CD4-positive, alpha-beta T cell treated with Interleukin-6 for 4 hours (primary cell): ENCODE measurements around the gene HEXB.

ENCODE experiments used
- DNase-seq: peaks from one replicate; pipeline ENCODE4 v3.0.0-alpha.2; 2020; ENCODE audit warnings: mixed read lengths

Gene HEXB

GRCh38 chr5:74761241-74761640 lies 76.2 kb downstream of the HEXB start:
- no peak for DNase-seq

GRCh38 chr5:74762599-74762998 lies 77.6 kb downstream of the HEXB start:
- DNase-seq = no peak

DNA sequence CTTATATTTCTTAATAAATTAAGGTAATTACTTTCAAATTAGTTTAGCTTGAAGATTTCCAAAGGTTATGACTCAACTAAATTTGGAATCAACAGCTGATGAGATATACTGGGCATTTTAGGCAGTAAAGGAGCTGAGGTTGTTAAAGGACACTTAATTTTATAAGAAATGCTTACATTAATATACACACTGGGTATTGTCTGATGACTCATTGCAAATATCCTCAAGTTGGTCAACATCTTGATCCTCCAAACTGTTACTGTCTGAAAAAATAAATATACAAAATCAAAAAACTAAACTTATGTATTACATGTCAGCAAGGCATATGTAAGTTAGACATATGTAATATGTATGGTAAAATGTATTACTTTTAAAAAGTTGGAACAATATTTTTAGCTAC lies 78.5 kb downstream of the HEXB start:
- DNase-seq = no peak

DNA sequence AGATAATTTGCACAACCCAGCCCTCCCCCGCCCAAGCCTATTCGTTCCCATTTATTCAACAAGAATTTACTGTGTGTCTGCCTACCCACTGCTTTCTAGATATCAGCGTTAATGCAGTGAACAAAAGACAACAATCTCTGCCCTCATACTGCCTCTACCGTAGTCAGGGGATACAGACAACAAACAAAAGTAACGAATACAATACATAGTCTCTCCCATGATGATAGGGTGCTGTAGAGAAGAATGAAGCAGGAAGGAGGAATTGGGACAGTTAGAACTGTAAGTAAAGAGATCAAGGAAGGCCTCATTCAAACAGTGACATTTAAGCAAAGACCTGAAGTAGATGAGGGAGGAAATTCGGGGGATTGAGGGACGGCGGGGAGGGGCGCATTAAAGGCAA lies 80.2 kb downstream of the HEXB start:
- DNase-seq = no peak

GRCh38 chr5:74765929-74766328 lies 80.9 kb downstream of the HEXB start:
- no peak for DNase-seq

- peak; percentile 17 for DNase-seq
Observed at GRCh38 chr5:74766418-74766848, 81.4 kb downstream of the HEXB start.

GRCh38 chr5:74766849-74767578 lies 82.0 kb downstream of the HEXB start, which contains the start of the genes GFM2 and NSA2:
TSS of gene GFM2 (minus strand) at chr5:74767117. CDS start at chr5:74763742, 3,375 bp downstream.
TSS of gene NSA2 (plus strand) at chr5:74767249. CDS start at chr5:74767361, 112 bp downstream.
- peak; percentile 92 for DNase-seq

DNA sequence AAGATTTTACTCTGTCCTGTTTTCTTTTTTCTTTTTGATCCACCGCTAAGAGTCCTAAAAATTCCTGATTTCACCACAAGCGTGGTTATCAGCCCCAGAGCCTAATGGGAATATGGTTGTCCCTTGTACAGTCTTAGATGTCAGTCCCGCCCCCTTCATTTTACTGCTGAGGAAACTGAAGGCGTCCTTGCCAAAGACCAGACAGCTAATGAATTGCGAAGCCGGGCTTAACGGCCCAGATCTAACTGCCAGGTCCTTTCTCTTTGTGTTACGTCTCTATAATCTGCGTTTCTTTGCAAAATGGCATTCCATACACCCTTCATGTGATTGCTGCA lies 82.5 kb downstream of the HEXB start:
- peak; percentile 4 for DNase-seq
